ENCODE results near the gene LRRC23. TPM values are rescaled to one million over a fixed set of nuclear protein-coding genes. Genes with fewer than 3 reads are reported as not detected.

The LRRC23 gene
- total and polyA plus RNA-seq, 2 donors (not counting 1 experiment from before 2014, with no cell fraction given) = 5.6 to 9.6 TPM

DNA sequence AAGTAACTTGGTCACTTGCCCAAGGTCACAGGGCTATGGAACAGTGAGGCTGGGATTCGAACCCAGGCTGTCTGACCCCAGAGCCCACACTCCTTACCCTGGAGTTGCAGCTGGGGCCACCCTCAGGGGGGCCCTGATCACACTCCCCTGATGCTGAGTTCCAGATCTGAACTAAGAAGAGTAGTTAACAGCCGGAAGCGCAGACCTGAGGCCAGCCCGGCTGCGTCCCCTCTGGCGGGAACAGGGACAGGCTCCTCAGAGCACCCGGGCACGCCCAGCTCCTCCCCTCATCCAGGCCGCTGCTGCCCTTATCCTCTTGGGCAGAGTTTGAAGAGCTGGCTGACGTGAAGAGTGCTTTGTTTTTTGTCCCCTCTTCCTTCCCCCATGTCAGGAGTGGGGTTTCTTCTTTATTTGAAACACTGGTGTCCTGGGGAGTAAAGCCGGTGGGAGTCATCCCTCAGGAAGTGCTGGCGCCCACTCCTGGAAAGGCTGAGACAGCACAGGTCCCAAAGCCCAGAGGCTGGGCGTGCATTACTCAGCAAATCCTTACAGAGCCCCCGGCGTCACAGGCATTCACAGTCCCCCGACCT lies 57.2 kb downstream of the LRRC23 start:
- Histone ChIP-seq H4K20me1 (ENCODE audit: control insufficient read depth, extremely low read depth, insufficient read depth, low read length) (no peaks in the 10 kb centered on the region), H2AFZ (ENCODE audit: low read length) (peak overlapping the region; percentile 29), H3K4me3 (replicated peaks in 1 of 4; ENCODE audit: control extremely low read depth in 1 of 4, insufficient read depth in 1 of 4, low read depth in 3 of 4, low read length in 4 of 4) (no peak overlapping the region), H3K27ac (ENCODE audit: insufficient read depth, low read length) (no peak overlapping the region), H3K9ac (ENCODE audit: insufficient read depth, low read length) (no peak overlapping the region), H3K9me3 (ENCODE audit: control insufficient read depth, insufficient read depth, low read depth, low read length) (no peaks in the 10 kb centered on the region), H3K4me2 (ENCODE audit: extremely low read depth, insufficient read depth, low read length) (no peak overlapping the region), H3K27me3 (ENCODE audit: control insufficient read depth, insufficient read depth, low read length) (no peaks in the 10 kb centered on the region), H3K4me1 (ENCODE audit: control insufficient read depth, extremely low read depth, insufficient read depth, low read length) (peaks cover 4% of the 10 kb centered on the region), H3K79me2 (ENCODE audit: control insufficient read depth, insufficient read depth, low read length) (no peaks in the 10 kb centered on the region), H3K36me3 (ENCODE audit: control insufficient read depth, insufficient read depth, low read length) (peaks cover 6% of the 10 kb centered on the region)
- DNase-seq (ENCODE audit: low read depth in 2 of 2) = peak; percentile 63 to 81
- TF ChIP-seq, protein P1, sequence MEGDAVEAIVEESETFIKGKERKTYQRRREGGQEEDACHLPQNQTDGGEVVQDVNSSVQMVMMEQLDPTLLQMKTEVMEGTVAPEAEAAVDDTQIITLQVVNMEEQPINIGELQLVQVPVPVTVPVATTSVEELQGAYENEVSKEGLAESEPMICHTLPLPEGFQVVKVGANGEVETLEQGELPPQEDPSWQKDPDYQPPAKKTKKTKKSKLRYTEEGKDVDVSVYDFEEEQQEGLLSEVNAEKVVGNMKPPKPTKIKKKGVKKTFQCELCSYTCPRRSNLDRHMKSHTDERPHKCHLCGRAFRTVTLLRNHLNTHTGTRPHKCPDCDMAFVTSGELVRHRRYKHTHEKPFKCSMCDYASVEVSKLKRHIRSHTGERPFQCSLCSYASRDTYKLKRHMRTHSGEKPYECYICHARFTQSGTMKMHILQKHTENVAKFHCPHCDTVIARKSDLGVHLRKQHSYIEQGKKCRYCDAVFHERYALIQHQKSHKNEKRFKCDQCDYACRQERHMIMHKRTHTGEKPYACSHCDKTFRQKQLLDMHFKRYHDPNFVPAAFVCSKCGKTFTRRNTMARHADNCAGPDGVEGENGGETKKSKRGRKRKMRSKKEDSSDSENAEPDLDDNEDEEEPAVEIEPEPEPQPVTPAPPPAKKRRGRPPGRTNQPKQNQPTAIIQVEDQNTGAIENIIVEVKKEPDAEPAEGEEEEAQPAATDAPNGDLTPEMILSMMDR (conservative IDR thresholded peaks at IDR 0.05 in 1 of 2, IDR thresholded peaks at IDR 0.05 in 1 of 2; ENCODE audit: low read depth in 1 of 2, low read length in 2 of 2) = peak; percentile 39 to 61
- TF ChIP-seq EZH2 (IDR thresholded peaks at IDR 0.05; ENCODE audit: low read length, missing control alignments) = no peak

DNA sequence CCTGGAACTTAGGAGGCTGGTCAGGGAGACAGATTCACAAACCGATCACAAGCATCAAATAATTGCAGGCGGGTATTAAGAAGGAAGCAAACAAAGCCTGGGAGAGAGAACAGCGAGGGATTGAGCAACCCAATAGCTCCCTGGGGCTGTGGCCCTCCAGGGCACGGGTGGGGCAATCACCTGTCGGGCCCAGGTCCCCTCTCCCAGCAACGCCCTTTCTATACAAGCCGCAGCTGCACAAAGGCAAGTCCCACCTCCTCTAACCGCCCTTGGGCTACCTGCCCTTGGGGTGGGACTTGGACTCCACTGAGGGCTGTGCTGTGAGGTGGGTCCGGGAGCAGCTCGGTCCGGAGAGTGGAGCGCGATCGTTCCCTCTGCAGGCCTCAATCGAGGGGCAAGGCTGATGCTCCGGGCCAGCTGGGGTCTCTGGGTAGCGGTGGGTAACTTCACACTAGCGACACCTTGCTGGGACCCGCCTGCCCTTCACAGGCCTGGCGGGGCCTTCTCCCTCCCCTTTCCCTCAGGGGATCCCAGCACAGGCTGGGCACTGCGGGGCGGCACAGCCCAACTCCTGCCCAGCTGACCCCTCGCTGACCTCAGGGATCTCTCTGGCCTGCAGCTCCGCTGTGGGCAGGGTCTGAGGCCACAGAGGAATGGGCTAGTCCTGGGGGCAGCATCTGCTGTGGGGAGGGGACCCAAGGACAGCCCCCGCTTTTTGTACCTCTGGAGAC lies 57.8 kb downstream of the LRRC23 start:
- Histone ChIP-seq H2AFZ (ENCODE audit: low read length) (peak overlapping the region; percentile 0), H3K27ac (ENCODE audit: insufficient read depth, low read length) (no peak overlapping the region), H3K27me3 (ENCODE audit: control insufficient read depth, insufficient read depth, low read length) (no peaks in the 10 kb centered on the region), H3K79me2 (ENCODE audit: control insufficient read depth, insufficient read depth, low read length) (no peaks in the 10 kb centered on the region), H3K36me3 (ENCODE audit: control insufficient read depth, insufficient read depth, low read length) (peaks cover 13% of the 10 kb centered on the region), H3K4me1 (ENCODE audit: control insufficient read depth, extremely low read depth, insufficient read depth, low read length) (peaks cover 4% of the 10 kb centered on the region), H3K4me3 (replicated peaks in 1 of 4; ENCODE audit: control extremely low read depth in 1 of 4, insufficient read depth in 1 of 4, low read depth in 3 of 4, low read length in 4 of 4) (no peak overlapping the region), H3K4me2 (ENCODE audit: extremely low read depth, insufficient read depth, low read length) (no peak overlapping the region), H3K9me3 (ENCODE audit: control insufficient read depth, insufficient read depth, low read depth, low read length) (no peaks in the 10 kb centered on the region), H3K9ac (ENCODE audit: insufficient read depth, low read length) (no peak overlapping the region), H4K20me1 (ENCODE audit: control insufficient read depth, extremely low read depth, insufficient read depth, low read length) (no peaks in the 10 kb centered on the region)
- no peak for DNase-seq (ENCODE audit: low read depth in 2 of 2)
- TF ChIP-seq, protein P1 (conservative IDR thresholded peaks at IDR 0.05 in 1 of 2, IDR thresholded peaks at IDR 0.05 in 1 of 2; ENCODE audit: low read depth in 1 of 2, low read length in 2 of 2) = no peak
- no peak for TF ChIP-seq EZH2 (IDR thresholded peaks at IDR 0.05; ENCODE audit: low read length, missing control alignments)

DNA sequence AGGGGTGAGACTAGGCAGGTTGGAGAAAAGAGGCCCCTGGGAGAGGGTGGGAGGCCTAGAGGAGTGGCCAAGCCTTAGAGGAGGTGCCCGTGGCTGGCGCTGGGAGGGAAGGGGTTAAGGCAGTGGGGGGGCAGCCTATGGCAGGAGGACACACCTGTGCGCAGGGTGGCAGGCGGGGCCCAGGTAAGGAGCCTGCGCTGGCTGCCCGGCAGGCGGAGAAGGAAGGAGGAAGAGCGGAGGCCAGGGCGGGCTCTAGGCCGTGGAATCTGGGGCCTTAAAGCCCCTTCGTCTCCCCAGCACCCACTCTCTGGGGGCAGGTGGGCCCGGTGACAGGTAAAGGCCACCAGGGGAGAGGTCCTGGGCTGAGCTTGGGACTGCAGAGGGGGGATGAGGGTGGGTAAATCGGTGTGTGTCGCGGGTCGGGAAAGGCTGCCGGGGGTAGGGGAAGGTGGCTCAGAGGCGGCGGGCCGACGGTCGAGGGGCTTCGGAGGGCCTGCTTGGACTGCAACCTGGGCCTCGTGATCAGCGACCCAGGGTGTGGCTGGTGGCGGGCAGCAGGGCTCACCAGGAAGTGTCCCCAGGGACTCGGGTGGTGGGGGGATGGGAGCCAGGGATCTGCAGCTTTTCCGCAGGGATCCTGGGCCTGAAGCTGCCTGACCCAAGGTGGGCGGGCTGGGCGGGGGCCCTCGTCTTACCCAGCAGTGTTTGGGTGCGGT lies 58.6 kb downstream of the LRRC23 start:
- no peak overlapping the region for H3K27ac ChIP-seq (ENCODE audit: insufficient read depth, low read length)
- no peak for TF ChIP-seq EZH2 (IDR thresholded peaks at IDR 0.05; ENCODE audit: low read length, missing control alignments)
- no peaks in the 10 kb centered on the region for H4K20me1 ChIP-seq (ENCODE audit: control insufficient read depth, extremely low read depth, insufficient read depth, low read length)
- H3K9ac ChIP-seq (ENCODE audit: insufficient read depth, low read length) = no peak overlapping the region
- H3K4me1 ChIP-seq (ENCODE audit: control insufficient read depth, extremely low read depth, insufficient read depth, low read length) = peaks cover 4% of the 10 kb centered on the region
- no peak overlapping the region for H3K4me3 ChIP-seq (replicated peaks in 1 of 4; ENCODE audit: control extremely low read depth in 1 of 4, insufficient read depth in 1 of 4, low read depth in 3 of 4, low read length in 4 of 4)
- no peaks in the 10 kb centered on the region for H3K27me3 ChIP-seq (ENCODE audit: control insufficient read depth, insufficient read depth, low read length)
- no peaks in the 10 kb centered on the region for H3K9me3 ChIP-seq (ENCODE audit: control insufficient read depth, insufficient read depth, low read depth, low read length)
- peaks cover 6% of the 10 kb centered on the region for H3K79me2 ChIP-seq (ENCODE audit: control insufficient read depth, insufficient read depth, low read length)
- no peak for DNase-seq (ENCODE audit: low read depth in 2 of 2)
- peaks cover 20% of the 10 kb centered on the region for H3K36me3 ChIP-seq (ENCODE audit: control insufficient read depth, insufficient read depth, low read length)
- no peak overlapping the region for H3K4me2 ChIP-seq (ENCODE audit: extremely low read depth, insufficient read depth, low read length)
- H2AFZ ChIP-seq (ENCODE audit: low read length) = no peak overlapping the region

Other genes starting within 250 kb of the LRRC23 start
- 30.3 and 36.0 TPM in 2 replicates for gene ING4, start 241.7 kb upstream of the LRRC23 start, total RNA-seq
- 31.1 and 47.1 TPM in 2 replicates for gene ING4, start 241.7 kb upstream of the LRRC23 start, polyA plus RNA-seq
- gene ZNF384, start 215.4 kb upstream of the LRRC23 start, total RNA-seq = 9.8 and 12.2 TPM in 2 replicates
- gene ZNF384, start 215.4 kb upstream of the LRRC23 start, polyA plus RNA-seq = 34.8 and 49.6 TPM in 2 replicates
- under 0.01 and 0.17 TPM in 2 replicates for gene PIANP, start 204.0 kb upstream of the LRRC23 start, total RNA-seq
- gene PIANP, start 204.0 kb upstream of the LRRC23 start, polyA plus RNA-seq = 0.49 and 0.87 TPM in 2 replicates
- gene COPS7A, start 180.8 kb upstream of the LRRC23 start, total RNA-seq = 67.0 and 79.1 TPM in 2 replicates
- 114 and 138 TPM in 2 replicates for gene COPS7A, start 180.8 kb upstream of the LRRC23 start, polyA plus RNA-seq
- 88.6 and 106 TPM in 2 replicates for gene MLF2, start 151.7 kb upstream of the LRRC23 start, total RNA-seq
- 287 and 289 TPM in 2 replicates for gene MLF2, start 151.7 kb upstream of the LRRC23 start, polyA plus RNA-seq
- gene PTMS, start 138.5 kb upstream of the LRRC23 start, total RNA-seq = 29.5 and 63.6 TPM in 2 replicates
- gene PTMS, start 138.5 kb upstream of the LRRC23 start, polyA plus RNA-seq = 269 and 312 TPM in 2 replicates
- gene LAG3, start 132.3 kb upstream of the LRRC23 start, total RNA-seq = 0.17 and 0.26 TPM in 2 replicates
- 0.09 and 0.17 TPM in 2 replicates for gene LAG3, start 132.3 kb upstream of the LRRC23 start, polyA plus RNA-seq
- gene CD4, start 115.3 kb upstream of the LRRC23 start, total RNA-seq = 14.4 and 27.2 TPM in 2 replicates
- 50.8 and 152 TPM in 2 replicates for gene CD4, start 115.3 kb upstream of the LRRC23 start, polyA plus RNA-seq
- 11.1 and 11.8 TPM in 2 replicates for gene GPR162, start 83.0 kb upstream of the LRRC23 start, total RNA-seq
- gene GPR162, start 83.0 kb upstream of the LRRC23 start, polyA plus RNA-seq = 3.3 and 5.6 TPM in 2 replicates
- gene P3H3, start 76.4 kb upstream of the LRRC23 start, total RNA-seq = 72.4 and 96.3 TPM in 2 replicates
- gene P3H3, start 76.4 kb upstream of the LRRC23 start, polyA plus RNA-seq = 39.8 and 44.0 TPM in 2 replicates
- gene GNB3, start 63.9 kb upstream of the LRRC23 start, total RNA-seq = 1.3 and 1.7 TPM in 2 replicates
- 2.7 and 3.7 TPM in 2 replicates for gene GNB3, start 63.9 kb upstream of the LRRC23 start, polyA plus RNA-seq
- 1.5 and 9.1 TPM in 2 replicates for gene CDCA3, start 53.5 kb upstream of the LRRC23 start, total RNA-seq
- 9.4 and 56.9 TPM in 2 replicates for gene CDCA3, start 53.5 kb upstream of the LRRC23 start, polyA plus RNA-seq
- gene USP5, start 52.7 kb upstream of the LRRC23 start, total RNA-seq = 53.4 and 69.9 TPM in 2 replicates
- 42.2 and 66.3 TPM in 2 replicates for gene USP5, start 52.7 kb upstream of the LRRC23 start, polyA plus RNA-seq
- gene TPI1, start 37.3 kb upstream of the LRRC23 start, total RNA-seq = 906 and 934 TPM in 2 replicates
- 1,617 and 1,654 TPM in 2 replicates for gene TPI1, start 37.3 kb upstream of the LRRC23 start, polyA plus RNA-seq
- 12.7 and 12.8 TPM in 2 replicates for gene SPSB2, start 31.5 kb upstream of the LRRC23 start, total RNA-seq
- gene SPSB2, start 31.5 kb upstream of the LRRC23 start, polyA plus RNA-seq = 1.8 and 2.5 TPM in 2 replicates
- gene ENO2, start 9.8 kb downstream of the LRRC23 start, total RNA-seq = 20.3 TPM in 2 replicates
- 29.4 and 43.0 TPM in 2 replicates for gene ENO2, start 9.8 kb downstream of the LRRC23 start, polyA plus RNA-seq
- 8.2 and 21.5 TPM in 2 replicates for gene ATN1, start 23.1 kb downstream of the LRRC23 start, total RNA-seq
- 9.4 and 14.5 TPM in 2 replicates for gene ATN1, start 23.1 kb downstream of the LRRC23 start, polyA plus RNA-seq
- not detected in 2 replicates for gene RNU7-1, start 39.0 kb downstream of the LRRC23 start, total RNA-seq
- gene RNU7-1, start 39.0 kb downstream of the LRRC23 start, polyA plus RNA-seq = not detected in 2 replicates
- gene C12orf57, start 39.2 kb downstream of the LRRC23 start, total RNA-seq = 107 and 177 TPM in 2 replicates
- gene C12orf57, start 39.2 kb downstream of the LRRC23 start, polyA plus RNA-seq = 172 and 220 TPM in 2 replicates
- gene PTPN6, start 46.5 kb downstream of the LRRC23 start, total RNA-seq = 0.26 TPM in 1 of 2 replicates, not detected in the other
- gene PTPN6, start 46.5 kb downstream of the LRRC23 start, polyA plus RNA-seq = 0.06 TPM in 1 of 2 replicates, not detected in the other
- 112 and 169 TPM in 2 replicates for gene PHB2, start 65.8 kb downstream of the LRRC23 start, total RNA-seq
- gene PHB2, start 65.8 kb downstream of the LRRC23 start, polyA plus RNA-seq = 193 and 266 TPM in 2 replicates
- 27.4 and 31.6 TPM in 2 replicates for gene EMG1, start 66.1 kb downstream of the LRRC23 start, total RNA-seq
- 33.4 and 46.4 TPM in 2 replicates for gene EMG1, start 66.1 kb downstream of the LRRC23 start, polyA plus RNA-seq
- 10.0 and 11.4 TPM in 2 replicates for gene LPCAT3, start 113.7 kb downstream of the LRRC23 start, total RNA-seq
- gene LPCAT3, start 113.7 kb downstream of the LRRC23 start, polyA plus RNA-seq = 48.5 and 54.0 TPM in 2 replicates
- 997 and 1,549 TPM in 2 replicates for gene C1S, start 155.9 kb downstream of the LRRC23 start, total RNA-seq
- gene C1S, start 155.9 kb downstream of the LRRC23 start, polyA plus RNA-seq = 265 and 507 TPM in 2 replicates
- gene C1R, start 187.6 kb downstream of the LRRC23 start, total RNA-seq = 407 and 650 TPM in 2 replicates
- 284 and 617 TPM in 2 replicates for gene C1R, start 187.6 kb downstream of the LRRC23 start, polyA plus RNA-seq
- 34.4 and 64.9 TPM in 2 replicates for gene C1RL, start 204.4 kb downstream of the LRRC23 start, total RNA-seq
- 26.8 and 46.2 TPM in 2 replicates for gene C1RL, start 204.4 kb downstream of the LRRC23 start, polyA plus RNA-seq
- gene RBP5, start 224.1 kb downstream of the LRRC23 start, total RNA-seq = 0.26 TPM in 1 of 2 replicates, not detected in the other
- gene RBP5, start 224.1 kb downstream of the LRRC23 start, polyA plus RNA-seq = not detected in 2 replicates
- 9.5 and 23.5 TPM in 2 replicates for gene CLSTN3, start 225.5 kb downstream of the LRRC23 start, total RNA-seq
- gene CLSTN3, start 225.5 kb downstream of the LRRC23 start, polyA plus RNA-seq = 8.3 and 11.9 TPM in 2 replicates

Data from fibroblast of lung (primary cell).